OCI-M1 (cell line): ENCODE results near the gene PPP1R8.

Experiments
- DNase-seq: peaks from one replicate; lab custom pipeline; 2025; lab: John Stamatoyannopoulos, UW

Gene PPP1R8

GRCh38 chr1:27894521-27894920 is 63.9 kb downstream of the PPP1R8 start:
- DNase-seq = no peak
